ENCODE data around the gene RICTOR. TPM values are rescaled to one million over a fixed set of nuclear protein-coding genes. Genes with fewer than 3 reads are reported as not detected.

Gene RICTOR
- total RNA-seq, 1 donor from 2014 or later = 41.3 TPM

- no peak overlapping the region for H2AFZ ChIP-seq (replicated peaks)
- no peak overlapping the region for H3K27ac ChIP-seq
- TF ChIP-seq EZH2 (IDR thresholded peaks at IDR 0.05) = no peak
- TF ChIP-seq, protein P1, sequence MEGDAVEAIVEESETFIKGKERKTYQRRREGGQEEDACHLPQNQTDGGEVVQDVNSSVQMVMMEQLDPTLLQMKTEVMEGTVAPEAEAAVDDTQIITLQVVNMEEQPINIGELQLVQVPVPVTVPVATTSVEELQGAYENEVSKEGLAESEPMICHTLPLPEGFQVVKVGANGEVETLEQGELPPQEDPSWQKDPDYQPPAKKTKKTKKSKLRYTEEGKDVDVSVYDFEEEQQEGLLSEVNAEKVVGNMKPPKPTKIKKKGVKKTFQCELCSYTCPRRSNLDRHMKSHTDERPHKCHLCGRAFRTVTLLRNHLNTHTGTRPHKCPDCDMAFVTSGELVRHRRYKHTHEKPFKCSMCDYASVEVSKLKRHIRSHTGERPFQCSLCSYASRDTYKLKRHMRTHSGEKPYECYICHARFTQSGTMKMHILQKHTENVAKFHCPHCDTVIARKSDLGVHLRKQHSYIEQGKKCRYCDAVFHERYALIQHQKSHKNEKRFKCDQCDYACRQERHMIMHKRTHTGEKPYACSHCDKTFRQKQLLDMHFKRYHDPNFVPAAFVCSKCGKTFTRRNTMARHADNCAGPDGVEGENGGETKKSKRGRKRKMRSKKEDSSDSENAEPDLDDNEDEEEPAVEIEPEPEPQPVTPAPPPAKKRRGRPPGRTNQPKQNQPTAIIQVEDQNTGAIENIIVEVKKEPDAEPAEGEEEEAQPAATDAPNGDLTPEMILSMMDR (IDR thresholded peaks at IDR 0.05) = peak; percentile 91
- H3K79me2 ChIP-seq (ENCODE audit: low read depth) = no peaks in the 10 kb centered on the region
- no peak overlapping the region for H3K4me3 Mint-ChIP-seq
- H3F3A ChIP-seq (ENCODE audit: low read depth) = no peaks in the 10 kb centered on the region
- no peaks in the 10 kb centered on the region for H3K9me3 Mint-ChIP-seq
- peak; percentile 66 for DNase-seq (ENCODE audit: low spot score)
- no peaks in the 10 kb centered on the region for H4K20me1 ChIP-seq (ENCODE audit: low read depth)
- H3K36me3 ChIP-seq = no peaks in the 10 kb centered on the region
- H3K27me3 ChIP-seq = no peaks in the 10 kb centered on the region
- H3K4me1 ChIP-seq = no peaks in the 10 kb centered on the region
- no peaks in the 10 kb centered on the region for H3K36me3 Mint-ChIP-seq
- peaks cover 2% of the 10 kb centered on the region for H3K27me3 Mint-ChIP-seq (ENCODE audit: insufficient read depth, low read depth)
- no peak overlapping the region for H3K4me3 ChIP-seq
- no peak overlapping the region for H3K27ac Mint-ChIP-seq
- no peaks in the 10 kb centered on the region for H3K9me3 ChIP-seq (ENCODE audit: low read depth)
- H3K4me2 ChIP-seq = no peak overlapping the region
- H3K4me1 Mint-ChIP-seq = no peaks in the 10 kb centered on the region
- H3K9ac ChIP-seq = no peak overlapping the region
Observed at GRCh38 chr5:38922199-38922598, 152.0 kb downstream of the RICTOR start.

- no peak overlapping the region for H3K27ac Mint-ChIP-seq
- Histone ChIP-seq H3K4me2 (no peak overlapping the region), H3F3A (ENCODE audit: low read depth) (no peaks in the 10 kb centered on the region), H3K27me3 (no peaks in the 10 kb centered on the region), H3K4me3 (no peak overlapping the region), H3K79me2 (ENCODE audit: low read depth) (no peaks in the 10 kb centered on the region), H2AFZ (replicated peaks) (no peak overlapping the region), H3K9me3 (ENCODE audit: low read depth) (no peaks in the 10 kb centered on the region), H3K36me3 (no peaks in the 10 kb centered on the region), H3K9ac (no peak overlapping the region), H4K20me1 (ENCODE audit: low read depth) (no peaks in the 10 kb centered on the region), H3K4me1 (no peaks in the 10 kb centered on the region), H3K27ac (no peak overlapping the region)
- no peaks in the 10 kb centered on the region for H3K9me3 Mint-ChIP-seq
- H3K4me3 Mint-ChIP-seq = no peak overlapping the region
- peaks cover 2% of the 10 kb centered on the region for H3K27me3 Mint-ChIP-seq (ENCODE audit: insufficient read depth, low read depth)
- no peak for TF ChIP-seq EZH2 (IDR thresholded peaks at IDR 0.05)
- no peak for TF ChIP-seq EZH2phosphoT487 (IDR thresholded peaks at IDR 0.05)
- TF ChIP-seq, protein P1 (IDR thresholded peaks at IDR 0.05) = no peak
- H3K4me1 Mint-ChIP-seq = no peaks in the 10 kb centered on the region
- no peaks in the 10 kb centered on the region for H3K36me3 Mint-ChIP-seq
- peak; percentile 38 for DNase-seq (ENCODE audit: low spot score)
Observed at GRCh38 chr5:38921174-38921573, 153.0 kb downstream of the RICTOR start.

GRCh38 chr5:38916802-38917201, 157.4 kb downstream of the RICTOR start:
- no peak overlapping the region for H3K27ac Mint-ChIP-seq
- H3K79me2 ChIP-seq (ENCODE audit: low read depth) = no peaks in the 10 kb centered on the region
- TF ChIP-seq, protein P1 (IDR thresholded peaks at IDR 0.05) = no peak
- TF ChIP-seq EZH2phosphoT487 (IDR thresholded peaks at IDR 0.05) = no peak
- TF ChIP-seq EZH2 (IDR thresholded peaks at IDR 0.05) = no peak
- H4K20me1 ChIP-seq (ENCODE audit: low read depth) = no peaks in the 10 kb centered on the region
- no peaks in the 10 kb centered on the region for H3K4me1 Mint-ChIP-seq
- no peak overlapping the region for H3K27ac ChIP-seq
- no peaks in the 10 kb centered on the region for H3K9me3 ChIP-seq (ENCODE audit: low read depth)
- H3K27me3 Mint-ChIP-seq (ENCODE audit: insufficient read depth, low read depth) = no peaks in the 10 kb centered on the region
- no peak overlapping the region for H3K4me2 ChIP-seq
- H3K4me1 ChIP-seq = no peaks in the 10 kb centered on the region
- no peaks in the 10 kb centered on the region for H3K36me3 Mint-ChIP-seq
- H2AFZ ChIP-seq (replicated peaks) = no peak overlapping the region
- H3K9me3 Mint-ChIP-seq = no peaks in the 10 kb centered on the region
- no peak overlapping the region for H3K4me3 ChIP-seq
- H3K27me3 ChIP-seq = no peaks in the 10 kb centered on the region
- no peaks in the 10 kb centered on the region for H3K36me3 ChIP-seq
- no peak overlapping the region for H3K9ac ChIP-seq
- no peak overlapping the region for H3K4me3 Mint-ChIP-seq
- no peaks in the 10 kb centered on the region for H3F3A ChIP-seq (ENCODE audit: low read depth)
- DNase-seq (ENCODE audit: low spot score) = no peak

All from neural progenitor cell (in vitro differentiated cells).